Measurements from ENCODE around the gene GASK1A.
"Not testable (repeated sequence)": the region's sequence is repeated elsewhere in the genome, so short reads cannot be mapped to it uniquely, and the experiment has no call there.

The GASK1A gene

DNA sequence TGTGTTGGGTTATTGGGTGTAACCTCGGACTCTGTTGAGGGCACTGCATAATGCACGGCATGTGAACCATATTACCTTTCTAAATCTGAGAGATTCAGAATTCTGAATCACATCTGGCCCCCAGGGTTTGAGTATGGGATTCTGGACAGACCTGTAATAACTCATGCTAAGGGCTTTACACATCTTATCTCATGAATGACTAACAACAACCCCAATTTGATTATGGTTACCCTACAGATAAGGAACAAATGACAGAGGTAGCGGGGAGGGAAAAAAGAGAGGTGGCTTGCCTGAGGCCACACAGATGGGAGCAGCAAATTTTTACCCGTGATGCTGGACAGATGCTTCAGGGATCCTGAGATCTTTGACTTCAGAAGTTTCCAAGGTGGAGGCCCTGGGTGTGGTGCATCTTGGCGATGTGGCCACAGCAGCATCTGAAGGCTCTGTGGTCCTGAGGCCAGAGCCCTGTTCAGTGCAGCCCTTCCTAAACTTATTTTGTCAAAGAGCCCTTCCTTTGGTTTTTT is 83.0 kb downstream of the GASK1A start:
- TF ChIP-seq, protein P1, sequence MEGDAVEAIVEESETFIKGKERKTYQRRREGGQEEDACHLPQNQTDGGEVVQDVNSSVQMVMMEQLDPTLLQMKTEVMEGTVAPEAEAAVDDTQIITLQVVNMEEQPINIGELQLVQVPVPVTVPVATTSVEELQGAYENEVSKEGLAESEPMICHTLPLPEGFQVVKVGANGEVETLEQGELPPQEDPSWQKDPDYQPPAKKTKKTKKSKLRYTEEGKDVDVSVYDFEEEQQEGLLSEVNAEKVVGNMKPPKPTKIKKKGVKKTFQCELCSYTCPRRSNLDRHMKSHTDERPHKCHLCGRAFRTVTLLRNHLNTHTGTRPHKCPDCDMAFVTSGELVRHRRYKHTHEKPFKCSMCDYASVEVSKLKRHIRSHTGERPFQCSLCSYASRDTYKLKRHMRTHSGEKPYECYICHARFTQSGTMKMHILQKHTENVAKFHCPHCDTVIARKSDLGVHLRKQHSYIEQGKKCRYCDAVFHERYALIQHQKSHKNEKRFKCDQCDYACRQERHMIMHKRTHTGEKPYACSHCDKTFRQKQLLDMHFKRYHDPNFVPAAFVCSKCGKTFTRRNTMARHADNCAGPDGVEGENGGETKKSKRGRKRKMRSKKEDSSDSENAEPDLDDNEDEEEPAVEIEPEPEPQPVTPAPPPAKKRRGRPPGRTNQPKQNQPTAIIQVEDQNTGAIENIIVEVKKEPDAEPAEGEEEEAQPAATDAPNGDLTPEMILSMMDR (IDR thresholded peaks at IDR 0.05; ENCODE audit: low read depth, low read length, missing control alignments): no peak
- DNase-seq (ENCODE audit: extremely low read depth, low read depth): no peak
- no peak overlapping the region for H3K4me3 ChIP-seq (replicated peaks; ENCODE audit: low read depth, low read length)

DNA sequence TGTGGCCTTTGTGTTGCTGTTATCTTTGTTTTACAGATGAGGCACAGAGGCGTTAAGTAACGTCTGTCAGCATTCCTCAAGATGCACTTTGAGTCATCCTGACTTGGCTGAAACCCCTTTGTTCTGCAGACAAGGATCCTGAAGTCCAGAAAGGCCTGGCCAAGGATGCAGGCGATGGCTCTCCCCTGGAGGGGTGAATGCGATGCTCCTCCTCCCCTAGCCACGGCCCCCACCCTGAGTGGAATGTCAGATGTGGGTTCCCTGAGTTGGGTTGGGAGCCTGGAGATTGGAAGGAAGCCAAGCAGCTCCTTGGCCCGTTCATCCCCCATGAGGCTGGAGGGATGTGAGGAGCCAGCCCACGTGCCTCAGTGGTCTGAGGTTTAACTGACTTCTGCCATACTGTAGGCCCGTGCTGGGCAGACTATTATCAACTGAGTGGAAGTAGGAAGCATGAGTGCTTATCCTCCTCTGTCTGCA is 83.5 kb downstream of the GASK1A start:
- DNase-seq (ENCODE audit: extremely low read depth, low read depth): no peak
- H3K4me3 ChIP-seq (replicated peaks; ENCODE audit: low read depth, low read length): no peak overlapping the region
- TF ChIP-seq, protein P1 (IDR thresholded peaks at IDR 0.05; ENCODE audit: low read depth, low read length, missing control alignments): no peak

DNA sequence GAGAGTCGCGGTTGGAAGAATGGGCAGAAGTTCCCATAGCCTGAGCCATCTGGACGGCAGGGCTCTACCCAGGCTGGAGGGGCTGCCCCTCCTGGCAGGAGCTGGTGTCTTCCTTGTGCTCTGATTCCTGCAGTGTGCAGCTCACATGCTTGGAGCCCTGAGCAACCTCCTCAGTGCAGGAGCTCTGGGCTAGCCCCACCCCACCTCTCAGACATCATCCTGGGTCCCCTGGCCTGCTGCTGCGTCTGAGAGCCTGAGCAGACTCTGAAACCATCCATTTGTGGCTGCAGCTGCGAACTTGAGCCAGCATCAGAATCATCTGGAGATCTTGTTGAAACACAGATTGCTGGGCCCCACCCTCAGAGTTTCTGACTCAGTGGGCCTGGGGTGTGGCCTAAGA is 84.0 kb downstream of the GASK1A start:
- TF ChIP-seq, protein P1 (IDR thresholded peaks at IDR 0.05; ENCODE audit: low read depth, low read length, missing control alignments): no peak
- DNase-seq (ENCODE audit: extremely low read depth, low read depth): no peak
- H3K4me3 ChIP-seq (replicated peaks; ENCODE audit: low read depth, low read length): no peak overlapping the region

DNA sequence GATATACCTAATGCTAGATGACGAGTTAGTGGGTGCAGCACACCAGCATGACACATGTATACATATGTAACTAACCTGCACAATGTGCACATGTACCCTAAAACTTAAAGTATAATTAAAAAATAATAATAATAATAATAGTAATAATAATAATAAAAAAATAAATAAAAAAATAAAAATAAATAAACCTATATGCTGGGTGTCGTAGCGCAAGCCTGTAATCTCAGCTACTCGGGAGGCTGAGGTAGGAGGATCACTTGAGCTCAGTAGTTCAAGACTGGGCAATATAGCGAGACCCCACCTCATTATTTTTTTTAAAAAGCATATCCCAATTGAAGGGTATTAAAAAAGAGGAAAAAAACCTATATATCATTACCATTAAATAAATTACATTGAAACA is 91.6 kb downstream of the GASK1A start:
- not testable (repeated sequence) for H3K4me3 ChIP-seq (replicated peaks; ENCODE audit: low read depth, low read length)

DNA sequence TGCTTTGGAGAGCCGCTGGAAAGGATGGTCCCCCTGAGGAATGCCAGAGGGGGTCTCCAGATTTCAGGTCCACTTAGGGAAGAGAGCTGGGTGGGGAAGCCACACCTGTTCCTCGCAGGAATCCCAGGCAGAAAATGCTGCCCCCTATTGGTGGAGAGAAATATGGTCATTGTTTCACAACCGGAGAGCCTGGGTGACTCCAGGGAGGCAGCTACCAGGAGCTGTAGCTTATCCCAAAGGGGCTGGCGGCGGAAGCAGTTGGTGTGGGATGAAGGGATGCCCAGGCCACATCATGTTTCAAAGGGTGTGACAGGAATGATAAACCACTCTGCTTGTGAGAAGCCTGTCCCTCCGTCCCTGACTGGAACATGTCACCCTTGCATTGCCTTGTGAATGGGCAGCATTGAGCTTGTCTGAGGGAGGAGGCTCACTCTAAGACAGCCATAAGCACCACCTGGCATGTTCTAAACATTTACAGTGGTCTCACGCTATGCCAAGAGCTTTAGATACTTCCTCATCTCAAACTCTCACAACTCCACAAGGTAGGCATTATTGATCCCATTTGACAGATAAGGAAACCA is 92.3 kb downstream of the GASK1A start:
- DNase-seq (ENCODE audit: extremely low read depth, low read depth): no peak
- TF ChIP-seq, protein P1 (IDR thresholded peaks at IDR 0.05; ENCODE audit: low read depth, low read length, missing control alignments): peak; percentile 50
- no peak overlapping the region for H3K4me3 ChIP-seq (replicated peaks; ENCODE audit: low read depth, low read length)

More for the DNA sequence above, 91.6 kb downstream of the GASK1A start:
- not testable (repeated sequence) for DNase-seq (ENCODE audit: extremely low read depth, low read depth)

DNA sequence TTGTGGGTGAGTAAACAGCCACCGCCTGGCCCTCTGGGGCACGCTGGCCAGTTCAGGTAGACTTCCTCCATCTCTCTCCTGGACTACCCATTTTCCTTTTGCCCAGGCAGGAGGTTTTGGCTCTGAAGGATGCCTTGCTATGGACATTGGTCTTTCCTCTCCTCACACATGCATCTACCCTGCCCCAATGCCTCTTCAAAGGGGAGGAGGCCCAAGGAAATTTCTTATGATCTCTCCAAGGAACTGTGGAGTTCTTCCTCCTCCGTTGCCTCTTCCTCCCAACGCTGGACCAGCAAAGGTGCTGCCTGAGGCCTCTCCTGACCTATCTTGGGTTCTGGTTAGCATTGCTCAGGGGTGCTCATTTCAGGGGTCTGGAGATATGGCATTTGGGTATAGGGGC is 93.2 kb downstream of the GASK1A start:
- TF ChIP-seq, protein P1 (IDR thresholded peaks at IDR 0.05; ENCODE audit: low read depth, low read length, missing control alignments): no peak
- DNase-seq (ENCODE audit: extremely low read depth, low read depth): no peak

DNA sequence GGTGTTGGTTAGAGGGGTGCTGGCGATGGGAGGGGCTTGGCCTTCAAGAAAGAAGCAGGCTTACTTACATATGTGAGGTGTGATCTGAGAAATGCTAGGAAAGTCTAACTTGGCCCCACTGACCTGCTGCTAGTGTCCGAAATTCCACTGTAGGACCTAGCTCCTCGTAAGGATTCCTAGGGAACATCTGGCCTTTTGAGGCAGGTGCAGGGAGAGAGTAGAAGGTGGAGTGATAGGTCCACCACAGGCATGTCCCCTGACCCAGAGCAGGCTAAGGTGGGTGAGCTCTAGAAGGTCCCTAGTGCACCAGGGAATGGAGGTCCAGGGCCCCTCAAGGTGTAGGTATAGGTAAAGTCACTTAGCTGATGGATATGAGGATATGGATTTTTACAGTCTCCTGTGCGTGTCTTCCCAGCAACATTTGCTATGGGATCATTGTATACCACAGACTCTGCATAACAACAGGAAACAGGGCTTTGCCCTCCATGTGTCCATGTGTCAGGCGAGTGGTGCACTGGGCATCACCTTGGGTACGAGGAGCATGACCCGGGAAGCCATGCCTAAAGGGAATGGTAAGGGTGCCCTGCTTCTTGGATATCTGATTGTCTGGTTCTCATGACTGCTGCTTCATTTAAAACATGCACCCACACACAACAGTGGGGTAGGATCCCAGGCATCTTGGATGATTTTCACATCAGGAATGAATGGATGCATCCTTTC is 94.2 kb downstream of the GASK1A start:
- no peak for DNase-seq (ENCODE audit: extremely low read depth, low read depth)
- H3K4me3 ChIP-seq (replicated peaks; ENCODE audit: low read depth, low read length): no peak overlapping the region
- TF ChIP-seq, protein P1 (IDR thresholded peaks at IDR 0.05; ENCODE audit: low read depth, low read length, missing control alignments): no peak

More for the DNA sequence above, 93.2 kb downstream of the GASK1A start:
- H3K4me3 ChIP-seq (replicated peaks; ENCODE audit: low read depth, low read length): no peak overlapping the region
